A549 (cell line): Measurements from ENCODE around the gene KCNK3. TPM values are rescaled to one million over a fixed set of nuclear protein-coding genes. Genes with fewer than 3 reads are reported as not detected.

Source experiments
- ATAC-seq, 2 experiments: fragments of 200-7000 bp in 1 of 2; fragments of >200 bp in 1 of 2; cut with Nextera tagmentation in 1 of 2; cut with Tn5 transposase in 1 of 2; 3 replicates each; pipeline versions ENCODE4 v1.8.0 to v1.9.1; 2018 to 2020; ENCODE audit warnings: mild to moderate bottlenecking in 1 of 2, moderate library complexity in 1 of 2
- CTCF ChIA-PET: fragments of 300-600 bp; sonication (Branson Sonifier 250); formaldehyde crosslinking; extraction: SDS; loops from one replicate; lab custom pipeline; 2021; ENCODE audit warnings: antibody characterized with exemption, inconsistent platforms; lab: Yijun Ruan, JAX
- POLR2A ChIA-PET: fragments of 350-600 bp; formaldehyde crosslinking; extraction: SDS; loops from one replicate; lab custom pipeline; 2021; ENCODE audit warnings: antibody characterized with exemption, inconsistent platforms; lab: Yijun Ruan, JAX
- DNase-seq, 2 experiments: peaks; one replicate each; pipeline versions ENCODE4 v3.0.0 to v3.0.0-alpha.2; 2011 to 2016; ENCODE audit warnings: low read depth in 1 of 2, low spot score in 1 of 2
- FAIRE-seq: peaks from 2 replicates; lab custom pipeline; 2011; peaks lifted over from hg19 to GRCh38; lab: Jason Lieb, UNC
- H3K27ac ChIP-seq, 2 experiments: fragments of >200 bp; sonication (Bioruptor Twin); formaldehyde crosslinking; 3 replicates each; pipeline ENCODE4 v1.5.1; 2016 to 2017
- H3K4me1 ChIP-seq: fragments of >200 bp; sonication (Bioruptor Twin); formaldehyde crosslinking; 3 replicates; pipeline ENCODE4 v1.6.1; 2016
- H3K4me2 ChIP-seq: fragments of >200 bp; sonication (Bioruptor Twin); formaldehyde crosslinking; 3 replicates; pipeline ENCODE4 v1.6.1; 2016
- H3K4me3 ChIP-seq: fragments of >200 bp; sonication (Bioruptor Twin); formaldehyde crosslinking; 3 replicates; pipeline ENCODE4 v1.5.1; 2016
- H3K9me3 ChIP-seq: fragments of >200 bp; sonication (Bioruptor Twin); formaldehyde crosslinking; 3 replicates; pipeline ENCODE4 v1.6.1; 2016
- BHLHE40 ChIP-seq: IDR thresholded peaks from 2 replicates; pipeline ENCODE4 v1.6.1; 2012; ENCODE audit warnings: low read depth, low read length, inconsistent platforms
- CBX2 ChIP-seq: fragments of 200-600 bp; sonication (generic); IDR thresholded peaks from 2 replicates; pipeline ENCODE4 v1.6.1; 2016; ENCODE audit warnings: low read depth, mild to moderate bottlenecking, borderline replicate concordance
- CEBPB ChIP-seq, 2 experiments: fragments of >200 bp in 1 of 2; sonication (Bioruptor Twin) in 1 of 2; formaldehyde crosslinking in 1 of 2; IDR thresholded peaks; 2 replicates each; pipeline ENCODE4 v1.6.1; 2012 to 2016
- CTCF ChIP-seq: fragments of >200 bp; sonication (Bioruptor Twin); formaldehyde crosslinking; IDR thresholded peaks from 3 replicates; pipeline ENCODE4 v1.5.1; 2016
- E2F6 ChIP-seq: IDR thresholded peaks from 2 replicates; pipeline ENCODE4 v1.6.1; 2012; ENCODE audit warnings: low read depth, borderline replicate concordance
- EHF ChIP-seq: fragments of 250-450 bp; sonication (Bioruptor Pico); IDR thresholded peaks from 2 replicates; pipeline ENCODE4 v1.5.0; 2020; ENCODE audit warnings: mild to moderate bottlenecking
- EP300 ChIP-seq, 2 experiments: fragments of >200 bp; sonication (Bioruptor Twin); formaldehyde crosslinking; IDR thresholded peaks; 2 replicates in 1 of 2; 3 replicates in 1 of 2; pipeline ENCODE4 v1.6.1; 2016 to 2017
- ESRRA ChIP-seq: fragments of 150-350 bp; IDR thresholded peaks from 2 replicates; pipeline ENCODE4 v1.6.1; 2014; ENCODE audit warnings: mild to moderate bottlenecking, low read length, borderline replicate concordance
- FOSB ChIP-seq: fragments of 250-450 bp; sonication (Bioruptor Pico); IDR thresholded peaks from 2 replicates; pipeline ENCODE4 v1.5.0; 2020; ENCODE audit warnings: mild to moderate bottlenecking, moderate library complexity
- HDAC2 ChIP-seq: fragments of 200-600 bp; sonication (generic); IDR thresholded peaks from 2 replicates; pipeline ENCODE4 v1.6.1; 2016
- HES2 ChIP-seq: fragments of >200 bp; sonication (Bioruptor Twin); formaldehyde crosslinking; IDR thresholded peaks from 2 replicates; pipeline ENCODE4 v1.6.1; 2016
- HOXB13 ChIP-seq: fragments of 250-450 bp; sonication (Bioruptor Pico); IDR thresholded peaks from 2 replicates; pipeline ENCODE4 v1.5.0; 2020; ENCODE audit warnings: low read depth, mild to moderate bottlenecking, moderate library complexity
- JUN ChIP-seq, 2 experiments: fragments of >200 bp; sonication (Bioruptor Twin); formaldehyde crosslinking; IDR thresholded peaks; 2 replicates in 1 of 2; 3 replicates in 1 of 2; pipeline ENCODE4 v1.6.1; 2016 to 2017
- JUNB ChIP-seq: fragments of >200 bp; sonication (Bioruptor Twin); formaldehyde crosslinking; IDR thresholded peaks from 2 replicates; pipeline ENCODE4 v1.6.1; 2016
- MAFK ChIP-seq: fragments of 450-650 bp; IDR thresholded peaks from 2 replicates; pipeline ENCODE4 v1.6.1; 2014; ENCODE audit not compliant: partially characterized antibody
- MYC ChIP-seq: IDR thresholded peaks from 2 replicates; pipeline ENCODE4 v1.6.1; 2012; ENCODE audit warnings: mild to moderate bottlenecking, inconsistent platforms, low read length, improper control_type of control experiment, borderline replicate concordance
- PBX3 ChIP-seq: IDR thresholded peaks from 2 replicates; pipeline ENCODE4 v1.6.1; 2012
- RARB ChIP-seq: fragments of 250-450 bp; sonication (Bioruptor Pico); IDR thresholded peaks from 2 replicates; pipeline ENCODE4 v1.8.0; 2021; ENCODE audit warnings: mild to moderate bottlenecking, moderate library complexity
- TFCP2L1 ChIP-seq: fragments of 250-450 bp; sonication (Bioruptor Pico); IDR thresholded peaks from 2 replicates; pipeline ENCODE4 v1.5.0; 2021; ENCODE audit warnings: mild to moderate bottlenecking
- ZC3H11A ChIP-seq: fragments of 450-650 bp; IDR thresholded peaks from 2 replicates; pipeline ENCODE4 v1.6.1; 2014; ENCODE audit warnings: antibody characterized with exemption, mild to moderate bottlenecking
- ZNF302 ChIP-seq: fragments of 250-450 bp; sonication (Bioruptor Pico); IDR thresholded peaks from 2 replicates; pipeline ENCODE4 v1.9.0; 2021; ENCODE audit warnings: inconsistent platforms, mild to moderate bottlenecking, moderate library complexity
- WGBS: methylation state at CpG from one replicate; pipeline ENCODE4 v1.1.6; 2017; ENCODE audit errors: missing lambda C conversion rate; 5-methylcytosine and 5-hydroxymethylcytosine counted together
- polyA plus RNA-seq, 4 experiments: library from polyadenylated mRNA; depleted of rRNA in 3 of 4; stranded (reverse); fragments of >200 nt; fragmentation: RNase III in 1 of 4; extraction: RNeasy Plus Mini Kit Qiagen cat#74134 plus additional on column Dnase treatment in 1 of 4; gene quantifications; 2 replicates in 3 of 4; 3 replicates in 1 of 4; pipeline ENCODE4 v1.2.3, GENCODE V29; 2011 to 2017
- TF ChIP-seq, protein P1 (sequence below): IDR thresholded peaks from 2 replicates; pipeline ENCODE4 v1.6.1; 2012

Gene KCNK3
- polyA plus RNA-seq, 2 of the 4 experiments (the other 2 are of a cell fraction), result 2.4 to 2.8 TPM

DNA sequence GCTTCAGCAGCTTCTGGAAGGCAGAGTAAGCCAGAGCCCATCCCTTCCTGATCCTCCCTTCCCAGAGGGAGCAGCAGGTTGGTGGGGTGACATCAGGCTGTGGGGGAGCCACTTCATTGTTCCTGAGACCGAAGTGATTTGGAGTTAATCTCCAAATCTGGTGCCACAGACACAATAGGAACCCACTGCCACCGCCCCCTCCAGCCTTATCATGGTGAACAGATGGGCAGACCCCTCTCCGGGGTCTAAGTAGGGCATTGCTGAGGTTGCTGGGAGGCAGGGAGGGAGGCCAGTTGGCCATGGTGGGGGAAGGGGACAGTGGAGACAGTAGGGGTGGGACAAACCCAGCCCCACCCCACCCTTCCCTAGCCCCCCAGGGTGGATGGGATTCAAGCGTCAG lies 46.0 kb downstream of the KCNK3 start:
- H3K27ac ChIP-seq, result peak overlapping the region; percentile 35 to 94; a peak in 5 of 6 replicates
- TF ChIP-seq MYC (no peak), JUN (IDR thresholded peaks at IDR 0.05) (no peak), ESRRA (no peak), ZNF302 (CRISPR knock-in tag) (no peak), ZC3H11A (no peak), E2F6 (no peak), TFCP2L1 (CRISPR knock-in tag) (no peak), PBX3 (no peak), FOSB (CRISPR knock-in tag) (no peak), CTCF (no peak), CEBPB (IDR thresholded peaks at IDR 0.05) (no peak), HDAC2 (no peak), EP300 (IDR thresholded peaks at IDR 0.05) (no peak), MAFK (no peak), CBX2 (no peak), HES2 (no peak), JUNB (no peak), BHLHE40 (no peak), HOXB13 (CRISPR knock-in tag) (no peak)
- TF ChIP-seq, protein P1, sequence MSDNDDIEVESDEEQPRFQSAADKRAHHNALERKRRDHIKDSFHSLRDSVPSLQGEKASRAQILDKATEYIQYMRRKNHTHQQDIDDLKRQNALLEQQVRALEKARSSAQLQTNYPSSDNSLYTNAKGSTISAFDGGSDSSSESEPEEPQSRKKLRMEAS, result no peak
- TF ChIP-seq, all 56 proteins: peak for 0
- Histone ChIP-seq H3K4me2 (no peak overlapping the region), H3K9me3 (no peaks in the 10 kb centered on the region), H3K4me3 (no peak overlapping the region), H3K4me1 (peaks cover 35% of the 10 kb centered on the region)
- DNase-seq, result no peak
- WGBS, result 93% methylated on average over 4 of the region's 4 CpGs
- CTCF ChIA-PET, result interaction anchor here (1.2 to 22.6 kb wide), 5 partner anchors 8 to 159 kb away, joined by 3 to 736 read pairs (median 7); no protein-coding TSS in a partner anchor
- POLR2A ChIA-PET, result no interaction called here
- ATAC-seq, result no peak
- FAIRE-seq, result no peak

DNA sequence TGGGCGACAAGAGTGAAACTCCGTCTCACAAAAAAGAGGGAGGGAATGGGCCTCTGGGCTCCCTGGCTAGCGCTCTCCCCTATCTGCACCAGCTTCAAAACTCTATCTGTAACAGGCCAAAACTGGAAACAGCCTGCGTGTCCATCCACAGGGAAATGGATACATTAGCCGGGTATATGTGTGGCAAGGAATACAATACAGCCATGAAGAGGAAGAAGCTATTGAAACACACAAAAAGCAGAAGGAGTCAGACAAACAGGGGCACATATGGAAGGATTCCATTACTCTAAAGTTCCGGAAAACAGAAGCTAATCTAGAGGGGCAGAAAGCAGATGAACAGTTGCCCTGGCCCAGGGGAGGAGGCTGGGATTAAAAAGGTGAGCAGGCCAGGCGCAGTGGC lies 47.0 kb downstream of the KCNK3 start:
- H3K9me3 ChIP-seq, result no peaks in the 10 kb centered on the region
- POLR2A ChIA-PET, result no interaction called here
- TF ChIP-seq RARB (CRISPR knock-in tag), result no peak
- TF ChIP-seq EHF (CRISPR knock-in tag), result no peak
- no peak for DNase-seq
- ATAC-seq, result no peak
- WGBS, result 91% methylated on average over 7 of the region's 7 CpGs
- H3K4me2 ChIP-seq, result no peak overlapping the region
- H3K27ac ChIP-seq, result peak overlapping the region in 1 of 2 experiments; percentile 94; a peak in 3 of 6 replicates
- CTCF ChIA-PET, result interaction anchor here (0.8 to 22.6 kb wide), 8 partner anchors 9 to 236 kb away, joined by 3 to 736 read pairs (median 4); no protein-coding TSS in a partner anchor
- no peak for FAIRE-seq
- no peak overlapping the region for H3K4me3 ChIP-seq
- H3K4me1 ChIP-seq, result peaks cover 41% of the 10 kb centered on the region
